Sigmoid colon (tissue), 4 donors: Measurements from ENCODE around the gene OR5W2.

Experiments used
- CTCF ChIP-seq, 4 experiments: fragments of 450-650 bp in 3 of 4; fragments of 200-600 bp in 1 of 4; IDR thresholded peaks; one replicate each; pipeline ENCODE4 v1.5.1; 2016 to 2019; ENCODE audit warnings: antibody characterized with exemption in 4 of 4, mild to moderate bottlenecking in 3 of 4, moderate library complexity in 2 of 4
- POLR2A ChIP-seq, 2 donors: fragments of 450-650 bp; IDR thresholded peaks; one replicate each; pipeline ENCODE4 v1.6.1; 2016; ENCODE audit warnings: antibody characterized with exemption in 2 of 2, mild to moderate bottlenecking in 2 of 2, moderate library complexity in 2 of 2
- POLR2AphosphoS5 ChIP-seq, 4 donors: sonication (generic); formaldehyde crosslinking; IDR thresholded peaks; one replicate each; pipeline ENCODE4 v1.6.1; 2017; ENCODE audit warnings: antibody characterized with exemption in 4 of 4

- TF ChIP-seq POLR2A (IDR thresholded peaks at IDR 0.05) (no peak), CTCF (IDR thresholded peaks at IDR 0.05) (no peak), POLR2AphosphoS5 (IDR thresholded peaks at IDR 0.05) (no peak)
Observed at GRCh38 chr11:55956521-55956920, 42.1 kb upstream of the OR5W2 start.
